Vagina (tissue), 2 donors: ENCODE data around the gene C11orf98.

Experiments
- POLR2AphosphoS5 ChIP-seq, 2 donors: sonication (generic); formaldehyde crosslinking; IDR thresholded peaks; one replicate each; pipeline ENCODE4 v1.9.0; 2017; ENCODE audit warnings: antibody characterized with exemption in 2 of 2, mild to moderate bottlenecking in 2 of 2, low read depth in 1 of 2; ENCODE audit not compliant: insufficient read depth in 1 of 2
- TF ChIP-seq, protein P1 (sequence below), 3 experiments: fragments of 450-650 bp in 2 of 3; fragments of 200-600 bp in 1 of 3; sonication (generic) in 1 of 3; IDR thresholded peaks; one replicate each; pipeline ENCODE4 v1.5.1; 2017 to 2019; ENCODE audit warnings: antibody characterized with exemption in 3 of 3, mild to moderate bottlenecking in 2 of 3, moderate library complexity in 2 of 3

DNA sequence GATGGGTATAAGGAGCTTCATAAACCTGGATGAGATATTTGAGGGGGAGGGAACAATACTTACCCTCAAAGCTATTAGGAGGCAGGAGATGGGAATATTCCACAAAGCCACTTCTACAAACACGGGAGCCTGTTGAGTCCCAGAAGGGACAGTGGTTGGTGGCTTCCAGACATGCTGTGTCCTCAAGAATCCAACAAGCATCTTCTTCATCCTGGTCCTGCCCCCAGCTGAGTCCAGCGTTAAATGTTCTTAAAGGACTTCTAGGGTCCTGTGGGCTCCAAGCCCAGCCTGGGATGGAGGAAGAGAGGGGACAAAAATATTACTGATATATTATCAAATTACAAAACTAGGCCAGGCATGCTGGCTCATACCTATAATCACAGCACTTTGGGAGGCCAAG lies 2.5 kb upstream of the C11orf98 start:
- TF ChIP-seq, protein P1, sequence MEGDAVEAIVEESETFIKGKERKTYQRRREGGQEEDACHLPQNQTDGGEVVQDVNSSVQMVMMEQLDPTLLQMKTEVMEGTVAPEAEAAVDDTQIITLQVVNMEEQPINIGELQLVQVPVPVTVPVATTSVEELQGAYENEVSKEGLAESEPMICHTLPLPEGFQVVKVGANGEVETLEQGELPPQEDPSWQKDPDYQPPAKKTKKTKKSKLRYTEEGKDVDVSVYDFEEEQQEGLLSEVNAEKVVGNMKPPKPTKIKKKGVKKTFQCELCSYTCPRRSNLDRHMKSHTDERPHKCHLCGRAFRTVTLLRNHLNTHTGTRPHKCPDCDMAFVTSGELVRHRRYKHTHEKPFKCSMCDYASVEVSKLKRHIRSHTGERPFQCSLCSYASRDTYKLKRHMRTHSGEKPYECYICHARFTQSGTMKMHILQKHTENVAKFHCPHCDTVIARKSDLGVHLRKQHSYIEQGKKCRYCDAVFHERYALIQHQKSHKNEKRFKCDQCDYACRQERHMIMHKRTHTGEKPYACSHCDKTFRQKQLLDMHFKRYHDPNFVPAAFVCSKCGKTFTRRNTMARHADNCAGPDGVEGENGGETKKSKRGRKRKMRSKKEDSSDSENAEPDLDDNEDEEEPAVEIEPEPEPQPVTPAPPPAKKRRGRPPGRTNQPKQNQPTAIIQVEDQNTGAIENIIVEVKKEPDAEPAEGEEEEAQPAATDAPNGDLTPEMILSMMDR (IDR thresholded peaks at IDR 0.05), result no peak
- no peak for TF ChIP-seq POLR2AphosphoS5 (IDR thresholded peaks at IDR 0.05; ENCODE audit: insufficient read depth in 1 of 2, low read depth in 1 of 2)
